WTC11 (cell line): ENCODE results near the gene EIF2D.

ENCODE experiments used
- ELF4 ChIP-seq: sonication (generic); formaldehyde crosslinking; IDR thresholded peaks from 2 replicates; pipeline ENCODE4 v1.8.1; 2022; ENCODE audit warnings: low read depth, mild to moderate bottlenecking, moderate library complexity, missing genetic modification reagents
- SP1 ChIP-seq: sonication (generic); formaldehyde crosslinking; conservative IDR thresholded peaks from 2 replicates; pipeline ENCODE4 v1.8.1; 2022; ENCODE audit warnings: missing genetic modification reagents
- ZNF317 ChIP-seq: sonication (generic); formaldehyde crosslinking; IDR thresholded peaks from 2 replicates; pipeline ENCODE4 v1.8.1; 2023; ENCODE audit warnings: low read depth, mild to moderate bottlenecking, moderate library complexity, missing genetic modification reagents, borderline replicate concordance
- TF ChIP-seq, protein P1 (sequence below): sonication (generic); formaldehyde crosslinking; IDR thresholded peaks from 2 replicates; pipeline ENCODE4 v1.8.1; 2022; ENCODE audit warnings: mild to moderate bottlenecking, moderate library complexity, missing genetic modification reagents
- TF ChIP-seq, protein P2 (sequence below): fragments of 200-600 bp; IDR thresholded peaks from 2 replicates; pipeline ENCODE4 v1.8.0; 2022; ENCODE audit warnings: antibody characterized with exemption
- TF ChIP-seq, protein P3 (sequence below): sonication (generic); formaldehyde crosslinking; IDR thresholded peaks from 2 replicates; pipeline ENCODE4 v1.8.1; 2022; ENCODE audit warnings: low read depth, mild to moderate bottlenecking, moderate library complexity, missing genetic modification reagents, borderline replicate concordance
- TF ChIP-seq, protein P4 (sequence below): sonication (generic); formaldehyde crosslinking; IDR thresholded peaks from 2 replicates; pipeline ENCODE4 v1.8.0; 2022; ENCODE audit warnings: mild to moderate bottlenecking, missing genetic modification reagents

DNA sequence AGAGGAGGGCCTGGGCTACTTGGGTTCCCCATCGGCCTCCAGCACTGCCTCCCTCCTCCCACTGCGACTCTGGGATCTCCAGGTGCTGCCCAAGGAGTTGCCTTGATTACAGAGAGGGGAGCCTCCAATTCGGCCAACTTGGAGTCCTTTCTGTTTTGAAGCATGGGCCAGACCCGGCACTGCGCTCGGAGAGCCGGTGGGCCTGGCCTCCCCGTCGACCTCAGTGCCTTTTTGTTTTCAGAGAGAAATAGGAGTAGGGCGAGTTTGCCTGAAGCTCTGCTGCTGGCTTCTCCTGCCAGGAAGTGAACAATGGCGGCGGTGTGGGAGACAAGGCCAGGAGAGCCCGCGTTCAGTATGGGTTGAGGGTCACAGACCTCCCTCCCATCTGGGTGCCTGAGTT, 24.4 kb downstream of the EIF2D start:
- TF ChIP-seq ELF4 (no peak), ZNF317 (no peak), SP1 (CRISPR knock-in tag) (no peak)
- TF ChIP-seq, protein P1, sequence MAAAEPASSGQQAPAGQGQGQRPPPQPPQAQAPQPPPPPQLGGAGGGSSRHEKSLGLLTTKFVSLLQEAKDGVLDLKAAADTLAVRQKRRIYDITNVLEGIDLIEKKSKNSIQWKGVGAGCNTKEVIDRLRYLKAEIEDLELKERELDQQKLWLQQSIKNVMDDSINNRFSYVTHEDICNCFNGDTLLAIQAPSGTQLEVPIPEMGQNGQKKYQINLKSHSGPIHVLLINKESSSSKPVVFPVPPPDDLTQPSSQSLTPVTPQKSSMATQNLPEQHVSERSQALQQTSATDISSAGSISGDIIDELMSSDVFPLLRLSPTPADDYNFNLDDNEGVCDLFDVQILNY (CRISPR knock-in tag), result no peak
- TF ChIP-seq, protein P2, sequence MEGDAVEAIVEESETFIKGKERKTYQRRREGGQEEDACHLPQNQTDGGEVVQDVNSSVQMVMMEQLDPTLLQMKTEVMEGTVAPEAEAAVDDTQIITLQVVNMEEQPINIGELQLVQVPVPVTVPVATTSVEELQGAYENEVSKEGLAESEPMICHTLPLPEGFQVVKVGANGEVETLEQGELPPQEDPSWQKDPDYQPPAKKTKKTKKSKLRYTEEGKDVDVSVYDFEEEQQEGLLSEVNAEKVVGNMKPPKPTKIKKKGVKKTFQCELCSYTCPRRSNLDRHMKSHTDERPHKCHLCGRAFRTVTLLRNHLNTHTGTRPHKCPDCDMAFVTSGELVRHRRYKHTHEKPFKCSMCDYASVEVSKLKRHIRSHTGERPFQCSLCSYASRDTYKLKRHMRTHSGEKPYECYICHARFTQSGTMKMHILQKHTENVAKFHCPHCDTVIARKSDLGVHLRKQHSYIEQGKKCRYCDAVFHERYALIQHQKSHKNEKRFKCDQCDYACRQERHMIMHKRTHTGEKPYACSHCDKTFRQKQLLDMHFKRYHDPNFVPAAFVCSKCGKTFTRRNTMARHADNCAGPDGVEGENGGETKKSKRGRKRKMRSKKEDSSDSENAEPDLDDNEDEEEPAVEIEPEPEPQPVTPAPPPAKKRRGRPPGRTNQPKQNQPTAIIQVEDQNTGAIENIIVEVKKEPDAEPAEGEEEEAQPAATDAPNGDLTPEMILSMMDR, result no peak
- TF ChIP-seq, protein P3, sequence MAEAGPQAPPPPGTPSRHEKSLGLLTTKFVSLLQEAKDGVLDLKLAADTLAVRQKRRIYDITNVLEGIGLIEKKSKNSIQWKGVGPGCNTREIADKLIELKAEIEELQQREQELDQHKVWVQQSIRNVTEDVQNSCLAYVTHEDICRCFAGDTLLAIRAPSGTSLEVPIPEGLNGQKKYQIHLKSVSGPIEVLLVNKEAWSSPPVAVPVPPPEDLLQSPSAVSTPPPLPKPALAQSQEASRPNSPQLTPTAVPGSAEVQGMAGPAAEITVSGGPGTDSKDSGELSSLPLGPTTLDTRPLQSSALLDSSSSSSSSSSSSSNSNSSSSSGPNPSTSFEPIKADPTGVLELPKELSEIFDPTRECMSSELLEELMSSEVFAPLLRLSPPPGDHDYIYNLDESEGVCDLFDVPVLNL (CRISPR knock-in tag), result no peak
- TF ChIP-seq, protein P4, sequence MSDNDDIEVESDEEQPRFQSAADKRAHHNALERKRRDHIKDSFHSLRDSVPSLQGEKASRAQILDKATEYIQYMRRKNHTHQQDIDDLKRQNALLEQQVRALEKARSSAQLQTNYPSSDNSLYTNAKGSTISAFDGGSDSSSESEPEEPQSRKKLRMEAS (CRISPR knock-in tag), result no peak
